Activated CD4-positive, alpha-beta memory T cell treated with anti-CD3 and anti-CD28 coated beads for 36 hours (primary cell): Measurements from ENCODE around the gene IGLL5. TPM values are rescaled to one million over a fixed set of nuclear protein-coding genes. Genes with fewer than 3 reads are reported as not detected.

Experiments used
- CTCF ChIA-PET: fragments of 350-600 bp; sonication (Branson Sonifier 250); formaldehyde crosslinking; loops from one replicate; lab custom pipeline; 2021; ENCODE audit warnings: antibody characterized with exemption, inconsistent platforms; lab: Charles Lee
- POLR2A ChIA-PET: fragments of 350-600 bp; sonication (Branson Sonifier 250); formaldehyde crosslinking; loops from one replicate; lab custom pipeline; 2021; ENCODE audit warnings: antibody characterized with exemption; lab: Charles Lee
- DNase-seq: peaks from one replicate; pipeline ENCODE4 v3.0.0-alpha.2; 2020
- H3K27ac Mint-ChIP-seq: one replicate; pipeline ENCODE4 v1.8.0; 2021; ENCODE audit warnings: mixed read lengths
- H3K27me3 Mint-ChIP-seq: one replicate; pipeline ENCODE4 v1.8.0; 2021; ENCODE audit warnings: mixed read lengths
- H3K36me3 Mint-ChIP-seq: one replicate; pipeline ENCODE4 v1.8.0; 2021; ENCODE audit warnings: mixed read lengths
- H3K4me1 Mint-ChIP-seq: one replicate; pipeline ENCODE4 v1.8.0; 2021; ENCODE audit warnings: low read depth, mixed read lengths
- H3K4me3 Mint-ChIP-seq: one replicate; pipeline ENCODE4 v1.8.0; 2021; ENCODE audit warnings: mild to moderate bottlenecking, mixed read lengths
- H3K9me3 Mint-ChIP-seq: one replicate; pipeline ENCODE4 v1.8.0; 2021; ENCODE audit warnings: mixed read lengths
- intact Hi-C: fragments of 100-400 bp; cut with micrococcal nuclease; formaldehyde crosslinking; loops from one replicate; pipeline ENCODE4 v1.15.1; 2023
- total RNA-seq, 2 experiments: library from RNA; stranded (reverse); gene quantifications; one replicate each; pipeline ENCODE4 v1.2.3, GENCODE V29; 2021

The IGLL5 gene
- total RNA-seq, 2 experiments from 2014 or later: not detected

DNA sequence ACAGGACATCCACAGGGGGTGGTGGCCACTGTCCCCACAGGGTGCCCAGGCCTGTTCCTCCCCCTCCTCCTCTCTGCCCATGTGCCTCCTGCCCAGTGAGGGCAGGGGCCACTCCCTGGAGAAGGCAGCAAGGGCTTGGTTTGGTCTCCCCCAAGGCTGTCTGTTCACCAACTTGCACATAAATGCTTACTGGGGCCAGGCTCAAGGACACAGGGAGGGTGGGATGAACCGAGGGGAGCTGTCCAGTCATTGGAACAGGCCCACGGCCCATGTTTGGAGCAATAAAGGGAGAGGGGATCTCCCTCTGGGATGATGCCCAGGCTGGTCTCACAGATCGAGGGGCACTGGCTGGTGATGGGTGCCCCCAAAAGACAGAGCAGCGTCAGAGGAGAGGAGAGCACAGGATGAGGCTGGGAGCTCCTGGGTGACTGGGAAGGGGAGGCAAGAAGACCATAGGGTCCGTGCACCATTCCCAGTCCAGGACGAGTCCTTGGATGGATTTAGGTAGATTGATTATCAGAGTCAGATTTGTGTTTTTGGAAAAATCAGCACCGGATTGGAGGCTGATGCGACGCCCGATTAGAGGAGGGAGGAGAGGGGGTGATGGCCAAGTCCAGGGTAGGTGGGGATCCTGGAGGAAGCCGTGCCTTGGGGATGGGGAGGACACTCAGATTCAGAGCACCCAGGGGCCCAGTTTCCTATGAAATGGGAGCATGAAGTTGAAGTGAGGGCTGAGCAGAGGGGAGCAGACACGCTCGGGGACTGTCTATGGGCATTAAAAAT, 1.1 kb downstream of the IGLL5 start:
- CTCF ChIA-PET: interaction anchor here (1.2 kb wide), 1 partner anchor 66 kb away, joined by 4 read pairs; no protein-coding TSS in a partner anchor
- Mint-ChIP-seq H3K4me3 (no peak overlapping the region), H3K27me3 (peaks cover 23% of the 10 kb centered on the region), H3K36me3 (no peaks in the 10 kb centered on the region), H3K9me3 (no peaks in the 10 kb centered on the region), H3K4me1 (peaks cover 2% of the 10 kb centered on the region), H3K27ac (no peak overlapping the region)
- intact Hi-C loops: loop anchor here (5.0 kb wide), 1 partner anchor 54 kb away; no protein-coding TSS in a partner anchor
- POLR2A ChIA-PET: no interaction called here
- DNase-seq: no peak

GRCh38 chr22:22890085-22890484, 2.5 kb downstream of the IGLL5 start:
- H3K9me3 Mint-ChIP-seq: no peaks in the 10 kb centered on the region
- intact Hi-C loops: no loop called here
- no peak for DNase-seq
- CTCF ChIA-PET: no interaction called here
- peaks cover 2% of the 10 kb centered on the region for H3K4me1 Mint-ChIP-seq
- H3K27me3 Mint-ChIP-seq: peaks cover 23% of the 10 kb centered on the region
- no peak overlapping the region for H3K4me3 Mint-ChIP-seq
- POLR2A ChIA-PET: no interaction called here
- H3K27ac Mint-ChIP-seq: no peak overlapping the region
- no peaks in the 10 kb centered on the region for H3K36me3 Mint-ChIP-seq

GRCh38 chr22:22891139-22891621, 3.6 kb downstream of the IGLL5 start:
- Mint-ChIP-seq H3K36me3 (no peaks in the 10 kb centered on the region), H3K27ac (no peak overlapping the region), H3K4me3 (no peak overlapping the region), H3K27me3 (peaks cover 20% of the 10 kb centered on the region), H3K4me1 (no peaks in the 10 kb centered on the region), H3K9me3 (no peaks in the 10 kb centered on the region)
- POLR2A ChIA-PET: no interaction called here
- DNase-seq: no peak
- CTCF ChIA-PET: interaction anchor here (0.6 kb wide), 1 partner anchor 81 kb away, joined by 3 read pairs; no protein-coding TSS in a partner anchor
- intact Hi-C loops: no loop called here

DNA sequence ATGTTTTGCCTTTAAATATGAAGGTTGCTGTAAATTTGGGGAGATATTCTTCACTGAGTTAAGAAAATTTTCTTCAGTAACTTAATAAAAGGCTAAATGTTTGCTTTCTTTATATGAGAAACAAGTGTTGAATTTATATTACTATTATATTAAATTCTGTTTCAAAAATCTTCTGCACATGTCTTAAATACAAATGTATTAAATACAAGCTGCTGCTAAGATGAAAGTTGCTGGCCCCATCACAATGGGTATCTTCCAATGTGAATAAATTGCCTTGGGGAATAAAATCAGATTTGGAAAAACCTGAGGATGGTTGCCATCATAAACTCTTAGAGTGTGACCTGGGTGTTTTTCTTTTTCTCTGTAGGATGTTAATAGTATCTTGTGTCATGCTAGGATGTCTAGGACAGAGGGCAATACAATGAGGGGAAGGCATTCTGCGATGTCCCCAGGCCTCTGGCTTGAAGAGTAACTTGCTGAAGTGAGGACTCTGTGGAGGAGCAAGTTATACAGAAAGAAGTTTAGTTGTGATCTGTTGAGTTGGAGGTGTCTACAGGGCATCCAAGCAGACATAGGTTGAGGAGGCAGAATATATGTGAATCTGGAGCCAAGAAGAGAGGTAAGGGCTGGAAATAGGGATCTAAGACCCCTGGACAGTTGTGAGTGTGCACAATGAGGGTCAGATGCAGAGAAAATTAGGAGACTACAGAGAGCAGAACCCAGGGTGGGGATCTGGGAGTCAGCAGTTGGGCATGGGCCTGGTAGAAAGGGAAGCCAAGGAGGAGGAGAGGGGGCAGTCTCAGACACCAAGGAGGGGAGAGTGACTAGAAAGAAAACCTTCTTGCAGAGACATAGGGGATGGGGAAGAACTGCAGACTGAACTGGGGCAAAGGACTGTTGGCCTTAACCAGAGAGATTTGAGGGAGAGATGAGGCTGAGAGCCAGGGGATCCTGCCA, 4.8 kb downstream of the IGLL5 start:
- no peak overlapping the region for H3K27ac Mint-ChIP-seq
- H3K36me3 Mint-ChIP-seq: no peaks in the 10 kb centered on the region
- peaks cover 23% of the 10 kb centered on the region for H3K27me3 Mint-ChIP-seq
- no peak for DNase-seq
- no peaks in the 10 kb centered on the region for H3K4me1 Mint-ChIP-seq
- ChIA-PET POLR2A (no interaction called here), CTCF (no interaction called here)
- no peaks in the 10 kb centered on the region for H3K9me3 Mint-ChIP-seq
- H3K4me3 Mint-ChIP-seq: no peak overlapping the region
- intact Hi-C loops: no loop called here

- no peaks in the 10 kb centered on the region for H3K4me1 Mint-ChIP-seq
- ChIA-PET CTCF (no interaction called here), POLR2A (no interaction called here)
- DNase-seq: no peak
- H3K9me3 Mint-ChIP-seq: no peaks in the 10 kb centered on the region
- intact Hi-C loops: no loop called here
- H3K27me3 Mint-ChIP-seq: peaks cover 23% of the 10 kb centered on the region
- H3K4me3 Mint-ChIP-seq: no peak overlapping the region
- H3K36me3 Mint-ChIP-seq: no peaks in the 10 kb centered on the region
- H3K27ac Mint-ChIP-seq: no peak overlapping the region
Observed at GRCh38 chr22:22893077-22893805, 5.6 kb downstream of the IGLL5 start.

- POLR2A ChIA-PET: no interaction called here
- H3K27me3 Mint-ChIP-seq: peaks cover 17% of the 10 kb centered on the region
- intact Hi-C loops: no loop called here
- H3K4me1 Mint-ChIP-seq: no peaks in the 10 kb centered on the region
- H3K36me3 Mint-ChIP-seq: no peaks in the 10 kb centered on the region
- H3K27ac Mint-ChIP-seq: no peak overlapping the region
- CTCF ChIA-PET: no interaction called here
- no peaks in the 10 kb centered on the region for H3K9me3 Mint-ChIP-seq
- H3K4me3 Mint-ChIP-seq: no peak overlapping the region
- DNase-seq: no peak
Observed at GRCh38 chr22:22893891-22894739, 6.5 kb downstream of the IGLL5 start.

DNA sequence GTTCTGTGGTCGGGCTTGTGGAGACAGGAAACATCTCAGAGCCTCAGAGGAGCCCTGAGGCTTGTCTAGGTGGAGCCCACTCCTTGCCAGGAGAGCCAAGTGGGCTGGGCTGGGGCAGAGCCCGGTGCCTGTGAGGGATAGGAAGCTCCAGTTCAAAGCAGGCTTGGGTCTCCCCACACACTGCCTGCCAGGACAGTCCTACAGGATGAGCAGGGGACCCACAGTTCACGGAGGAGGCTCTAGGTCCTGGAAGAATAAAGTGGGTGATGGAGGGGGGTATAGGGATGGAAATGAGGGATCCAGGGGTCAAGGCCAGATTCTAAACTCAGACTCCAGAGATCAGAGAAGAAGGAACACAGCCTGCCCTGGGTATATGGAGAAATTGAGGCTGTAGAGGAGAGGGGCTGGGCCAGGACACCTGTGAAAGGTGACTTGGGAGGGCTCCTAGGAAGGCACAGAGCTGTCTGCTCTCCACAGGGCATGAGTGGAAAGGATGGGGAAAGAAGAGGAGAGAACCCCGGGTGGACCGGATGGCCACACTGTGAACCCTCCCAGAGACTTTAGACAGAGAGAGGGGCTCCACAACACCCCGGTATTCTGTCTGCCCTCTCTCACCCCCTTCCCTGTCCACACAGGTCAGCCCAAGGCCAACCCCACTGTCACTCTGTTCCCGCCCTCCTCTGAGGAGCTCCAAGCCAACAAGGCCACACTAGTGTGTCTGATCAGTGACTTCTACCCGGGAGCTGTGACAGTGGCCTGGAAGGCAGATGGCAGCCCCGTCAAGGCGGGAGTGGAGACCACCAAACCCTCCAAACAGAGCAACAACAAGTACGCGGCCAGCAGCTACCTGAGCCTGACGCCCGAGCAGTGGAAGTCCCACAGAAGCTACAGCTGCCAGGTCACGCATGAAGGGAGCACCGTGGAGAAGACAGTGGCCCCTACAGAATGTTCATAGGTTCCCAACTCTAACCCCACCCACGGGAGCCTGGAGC, 7.4 kb downstream of the IGLL5 start:
- DNase-seq: no peak

DNA sequence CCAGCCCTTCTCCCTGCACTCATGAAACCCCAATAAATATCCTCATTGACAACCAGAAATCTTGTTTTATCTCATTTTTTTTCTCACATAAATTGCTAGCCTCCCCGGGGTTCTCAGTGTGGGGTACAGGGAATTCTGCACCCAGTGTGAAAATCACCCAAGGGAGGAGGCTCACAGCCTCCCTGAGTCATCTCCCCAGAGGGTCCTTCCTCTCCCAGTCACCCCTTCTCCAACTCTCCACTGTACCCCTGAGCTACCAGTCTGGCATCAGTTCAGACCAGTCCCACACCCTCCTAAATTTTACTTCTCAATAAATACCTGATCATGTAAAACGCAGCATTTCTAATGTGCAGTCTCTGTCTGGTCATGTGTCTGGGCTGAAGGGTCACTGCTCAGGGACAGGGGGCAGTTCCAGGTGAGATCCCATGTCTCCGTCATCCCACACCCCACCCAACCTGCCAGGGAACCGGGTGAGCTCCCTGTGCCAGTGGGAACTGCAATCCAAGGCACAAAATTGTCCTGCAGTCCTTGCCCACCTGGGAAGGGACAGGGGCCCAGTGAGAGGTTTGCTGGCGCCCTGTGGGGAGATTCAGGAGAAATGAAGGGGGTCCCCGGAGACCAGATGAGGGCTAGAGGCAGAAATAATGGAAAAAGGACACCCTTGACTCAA, 8.3 kb downstream of the IGLL5 start:
- H3K36me3 Mint-ChIP-seq: no peaks in the 10 kb centered on the region
- H3K27ac Mint-ChIP-seq: no peak overlapping the region
- H3K27me3 Mint-ChIP-seq: peaks cover 18% of the 10 kb centered on the region
- H3K4me1 Mint-ChIP-seq: no peaks in the 10 kb centered on the region
- H3K4me3 Mint-ChIP-seq: no peak overlapping the region
- POLR2A ChIA-PET: no interaction called here
- CTCF ChIA-PET: interaction anchor here (1.3 kb wide), 1 partner anchor 143 kb away, joined by 3 read pairs; no protein-coding TSS in a partner anchor
- no peak for DNase-seq
- intact Hi-C loops: no loop called here
- no peaks in the 10 kb centered on the region for H3K9me3 Mint-ChIP-seq

More for the DNA sequence above, 7.4 kb downstream of the IGLL5 start:
- Mint-ChIP-seq H3K36me3 (no peaks in the 10 kb centered on the region), H3K9me3 (no peaks in the 10 kb centered on the region), H3K27me3 (peaks cover 17% of the 10 kb centered on the region), H3K4me3 (no peak overlapping the region), H3K4me1 (no peaks in the 10 kb centered on the region), H3K27ac (no peak overlapping the region)
- CTCF ChIA-PET: no interaction called here
- POLR2A ChIA-PET: no interaction called here
- intact Hi-C loops: no loop called here

DNA sequence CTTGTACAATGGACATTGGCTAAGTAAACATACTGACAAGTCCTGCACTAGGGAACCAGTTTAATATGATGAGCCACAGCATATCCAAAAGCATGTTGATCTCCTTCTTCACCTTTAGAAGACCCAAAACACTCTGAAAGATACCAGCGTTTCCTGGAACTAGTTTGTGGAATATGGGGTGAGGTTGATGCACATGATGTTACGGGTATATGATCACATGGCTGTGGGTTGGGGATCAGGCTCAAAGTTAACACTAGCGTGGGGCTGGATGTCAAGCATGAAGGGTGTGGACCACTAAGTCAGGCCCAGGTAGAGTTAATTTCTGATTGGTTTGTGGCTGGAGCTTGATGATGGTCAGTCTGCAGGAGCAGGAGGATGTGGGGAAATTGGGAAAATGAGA, 9.0 kb downstream of the IGLL5 start:
- Mint-ChIP-seq H3K9me3 (no peaks in the 10 kb centered on the region), H3K27ac (no peak overlapping the region), H3K36me3 (no peaks in the 10 kb centered on the region)

GRCh38 chr22:22897091-22897490, 9.5 kb downstream of the IGLL5 start:
- no peaks in the 10 kb centered on the region for H3K9me3 Mint-ChIP-seq
- DNase-seq: no peak
- no peaks in the 10 kb centered on the region for H3K36me3 Mint-ChIP-seq
- H3K4me1 Mint-ChIP-seq: no peaks in the 10 kb centered on the region
- H3K27ac Mint-ChIP-seq: no peak overlapping the region
- H3K4me3 Mint-ChIP-seq: no peak overlapping the region
- ChIA-PET CTCF (interaction anchor here (1.2 to 1.7 kb wide), 3 partner anchors 13 to 144 kb away, joined by 3 to 7 read pairs (median 3); no protein-coding TSS in a partner anchor), POLR2A (no interaction called here)
- H3K27me3 Mint-ChIP-seq: peaks cover 18% of the 10 kb centered on the region
- intact Hi-C loops: no loop called here

More for the DNA sequence above, 9.0 kb downstream of the IGLL5 start:
- ChIA-PET CTCF (interaction anchor here (1.2 to 1.7 kb wide), 3 partner anchors 12 to 143 kb away, joined by 3 to 7 read pairs (median 3); no protein-coding TSS in a partner anchor), POLR2A (no interaction called here)
- Mint-ChIP-seq H3K4me3 (no peak overlapping the region), H3K27me3 (peaks cover 18% of the 10 kb centered on the region), H3K4me1 (no peaks in the 10 kb centered on the region)
- intact Hi-C loops: no loop called here
- DNase-seq: no peak
